Natural killer cell treated with Interleukin-12 subunit alpha and Interleukin-12 subunit beta and Interleukin-15 and Interleukin-18, amount 100 ng/mL, for 72 hours (primary cell): ENCODE results near the gene HSP90AB1. TPM values are rescaled to one million over a fixed set of nuclear protein-coding genes. Genes with fewer than 3 reads are reported as not detected.
A peak's percentile ranks its signal among the peaks of the same experiment; 100 is the strongest.

Source experiments
- ATAC-seq, 2 donors: fragments of 150-1000 bp; cut with Tn5 transposase in 1 of 2; sonication (Bioruptor Pico), chemical (Tn5 transposase) in 1 of 2; 2 replicates each; pipeline ENCODE4 v1.10.0; 2021
- DNase-seq: peaks from one replicate; pipeline ENCODE4 v3.0.0; 2022; ENCODE audit warnings: low spot score
- H3K27ac Mint-ChIP-seq, 2 donors: 1 replicate in 1 of 2; 2 replicates in 1 of 2; pipeline ENCODE4 v1.8.0; 2022; ENCODE audit warnings: mixed read lengths in 2 of 2, mild to moderate bottlenecking in 1 of 2, moderate library complexity in 1 of 2
- H3K27me3 Mint-ChIP-seq, 2 donors: 1 replicate in 1 of 2; 2 replicates in 1 of 2; pipeline ENCODE4 v1.8.0; 2022; ENCODE audit warnings: mixed read lengths in 2 of 2
- H3K36me3 Mint-ChIP-seq: one replicate; pipeline ENCODE4 v1.8.0; 2022; ENCODE audit warnings: mixed read lengths
- H3K4me1 Mint-ChIP-seq, 2 donors: 1 replicate in 1 of 2; 2 replicates in 1 of 2; pipeline ENCODE4 v1.8.0; 2022; ENCODE audit warnings: low read depth in 2 of 2, mixed read lengths in 2 of 2, mild to moderate bottlenecking in 1 of 2
- H3K4me3 Mint-ChIP-seq: one replicate; pipeline ENCODE4 v1.8.0; 2022; ENCODE audit warnings: mixed read lengths
- H3K9me3 Mint-ChIP-seq: 2 replicates; pipeline ENCODE4 v1.8.0; 2022; ENCODE audit warnings: mixed read lengths
- total RNA-seq, 2 donors: library from RNA; stranded (reverse); gene quantifications; one replicate each; pipeline ENCODE4 v1.2.3, GENCODE V29; 2022

HSP90AB1 gene
- total RNA-seq, 2 donors from 2014 or later, result 1,035 to 1,696 TPM

DNA sequence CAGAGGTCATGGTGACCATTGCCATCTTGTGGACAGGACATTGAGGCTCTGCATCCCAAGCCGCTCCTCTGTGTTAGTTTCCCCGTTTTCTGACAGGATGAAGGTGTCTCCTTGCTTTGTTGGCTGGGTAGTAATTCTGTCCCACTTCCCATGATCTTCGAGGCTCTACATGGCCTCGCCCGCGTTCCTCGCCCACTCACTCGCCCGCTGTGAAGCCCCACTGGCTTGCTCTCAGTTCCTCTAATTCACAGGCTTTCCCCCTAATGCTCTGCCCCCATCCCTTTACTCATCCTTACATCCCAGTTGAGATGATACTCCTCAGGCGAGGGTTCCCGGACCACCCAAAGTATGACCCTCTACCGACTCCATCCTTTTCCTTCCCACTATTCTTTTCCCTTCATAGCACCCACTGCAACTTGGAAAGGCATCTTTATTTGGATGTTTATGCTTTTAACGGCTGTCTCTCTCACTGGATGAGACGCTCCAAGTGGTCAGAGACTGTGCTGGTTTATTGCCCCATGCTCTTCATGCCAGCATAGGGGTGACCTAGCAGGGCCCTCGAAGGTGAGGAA, 10.9 kb downstream of the HSP90AB1 start:
- DNase-seq, result no peak
- H3K27me3 Mint-ChIP-seq, result no peaks in the 10 kb centered on the region
- peaks cover 25% of the 10 kb centered on the region for H3K36me3 Mint-ChIP-seq

DNA sequence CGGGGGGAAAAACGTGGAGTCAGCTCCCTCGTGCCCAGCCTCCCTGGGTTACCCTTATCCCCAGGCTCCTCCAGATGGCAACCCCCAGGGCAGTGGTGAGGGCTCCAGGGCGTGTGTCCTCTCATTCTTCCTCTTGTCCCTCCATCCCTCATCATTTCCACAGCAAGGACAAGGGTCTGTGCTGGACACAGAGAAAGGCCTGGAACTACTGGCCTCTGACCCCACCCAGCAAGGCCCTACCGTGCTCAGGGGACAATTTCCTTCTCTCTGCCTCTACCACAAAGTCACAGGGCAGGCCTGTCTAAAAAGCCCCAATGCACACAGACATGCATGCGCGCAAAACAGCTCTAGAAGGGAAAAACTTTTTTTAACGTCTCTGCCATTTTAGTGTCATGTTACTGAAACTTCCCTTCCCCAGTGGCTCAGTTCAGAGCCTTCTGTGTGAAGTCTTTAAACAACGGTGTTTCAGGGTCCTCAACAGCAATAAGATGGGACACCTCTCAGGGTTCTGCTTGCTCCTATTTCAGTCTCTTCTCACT, 11.5 kb downstream of the HSP90AB1 start:
- peak overlapping the region; percentile 79 for H3K4me3 Mint-ChIP-seq
- H3K27ac Mint-ChIP-seq, result peak overlapping the region; percentile 74 to 93
- H3K4me1 Mint-ChIP-seq, result peaks cover 63 to 64% of the 10 kb centered on the region in 2 donors
- DNase-seq, result no peak
- H3K27me3 Mint-ChIP-seq, result no peaks in the 10 kb centered on the region
- ATAC-seq, result no peak
- H3K36me3 Mint-ChIP-seq, result peaks cover 20% of the 10 kb centered on the region
- no peaks in the 10 kb centered on the region for H3K9me3 Mint-ChIP-seq

More for the DNA sequence above, 10.9 kb downstream of the HSP90AB1 start:
- H3K9me3 Mint-ChIP-seq, result no peaks in the 10 kb centered on the region
- H3K4me3 Mint-ChIP-seq, result peak overlapping the region; percentile 79
- ATAC-seq, result peak in 1 of 2 donors; percentile 0
- peak overlapping the region; percentile 74 to 93 for H3K27ac Mint-ChIP-seq
- peaks cover 63 to 64% of the 10 kb centered on the region in 2 donors for H3K4me1 Mint-ChIP-seq

- ATAC-seq, result no peak
- Mint-ChIP-seq H3K36me3 (peaks cover 15% of the 10 kb centered on the region), H3K27ac (peak overlapping the region; percentile 74 to 93)
Measured at GRCh38 chr6:44258921-44259320, 12.0 kb downstream of the HSP90AB1 start.

GRCh38 chr6:44260011-44260410, 13.1 kb downstream of the HSP90AB1 start:
- DNase-seq (no peak), ATAC-seq (no peak)
- Mint-ChIP-seq H3K9me3 (no peaks in the 10 kb centered on the region), H3K36me3 (peaks cover 10% of the 10 kb centered on the region), H3K4me3 (no peak overlapping the region), H3K27me3 (no peaks in the 10 kb centered on the region), H3K4me1 (peaks cover 66 to 72% of the 10 kb centered on the region in 2 donors), H3K27ac (no peak overlapping the region)

More at GRCh38 chr6:44258921-44259320, 12.0 kb downstream of the HSP90AB1 start:
- no peaks in the 10 kb centered on the region for H3K27me3 Mint-ChIP-seq
- H3K4me1 Mint-ChIP-seq, result peaks cover 64 to 68% of the 10 kb centered on the region in 2 donors
- H3K9me3 Mint-ChIP-seq, result no peaks in the 10 kb centered on the region
- DNase-seq, result no peak
- peak overlapping the region; percentile 79 for H3K4me3 Mint-ChIP-seq

GRCh38 chr6:44260451-44261297, 13.8 kb downstream of the HSP90AB1 start:
- no peak for ATAC-seq
- Mint-ChIP-seq H3K9me3 (no peaks in the 10 kb centered on the region), H3K36me3 (peaks cover 10% of the 10 kb centered on the region), H3K4me3 (peak overlapping the region; percentile 2), H3K4me1 (peaks cover 63 to 65% of the 10 kb centered on the region in 2 donors), H3K27ac (peak overlapping the region in 1 of 2 donors; percentile 4), H3K27me3 (no peaks in the 10 kb centered on the region)
- DNase-seq, result no peak

DNA sequence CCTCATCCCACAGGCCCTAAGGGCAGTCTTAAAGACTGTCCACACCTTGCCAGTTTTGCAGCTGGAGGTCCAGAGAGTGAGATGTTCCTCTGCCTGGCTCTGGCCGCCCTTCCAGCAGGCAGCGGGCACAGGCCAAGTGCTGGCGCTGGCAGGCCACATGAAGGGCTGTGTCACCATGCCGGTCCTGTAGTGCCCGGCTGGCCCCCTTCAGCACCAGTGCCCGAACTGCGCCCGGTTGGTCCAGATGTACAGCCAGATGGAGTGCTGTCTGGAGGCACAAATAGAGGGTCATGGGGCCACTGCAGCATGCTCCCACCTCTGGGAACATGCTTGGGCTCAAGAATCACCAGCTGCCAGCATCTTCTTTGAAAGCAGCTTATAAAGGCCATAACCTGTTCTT, 14.7 kb downstream of the HSP90AB1 start:
- Mint-ChIP-seq H3K4me1 (peaks cover 61 to 63% of the 10 kb centered on the region in 2 donors), H3K4me3 (no peak overlapping the region), H3K36me3 (peaks cover 10% of the 10 kb centered on the region), H3K27me3 (no peaks in the 10 kb centered on the region), H3K9me3 (no peaks in the 10 kb centered on the region), H3K27ac (peak overlapping the region in 1 of 2 donors; percentile 4)
- ATAC-seq, result no peak
- DNase-seq, result no peak

GRCh38 chr6:44262467-44263353, 15.8 kb downstream of the HSP90AB1 start:
- no peaks in the 10 kb centered on the region for H3K27me3 Mint-ChIP-seq
- H3K36me3 Mint-ChIP-seq, result peaks cover 10% of the 10 kb centered on the region
- no peak for ATAC-seq
- peak overlapping the region; percentile 97 for H3K4me3 Mint-ChIP-seq
- no peaks in the 10 kb centered on the region for H3K9me3 Mint-ChIP-seq
- H3K27ac Mint-ChIP-seq, result peak overlapping the region; percentile 95 to 99
- H3K4me1 Mint-ChIP-seq, result peaks cover 58 to 61% of the 10 kb centered on the region in 2 donors
- no peak for DNase-seq

DNA sequence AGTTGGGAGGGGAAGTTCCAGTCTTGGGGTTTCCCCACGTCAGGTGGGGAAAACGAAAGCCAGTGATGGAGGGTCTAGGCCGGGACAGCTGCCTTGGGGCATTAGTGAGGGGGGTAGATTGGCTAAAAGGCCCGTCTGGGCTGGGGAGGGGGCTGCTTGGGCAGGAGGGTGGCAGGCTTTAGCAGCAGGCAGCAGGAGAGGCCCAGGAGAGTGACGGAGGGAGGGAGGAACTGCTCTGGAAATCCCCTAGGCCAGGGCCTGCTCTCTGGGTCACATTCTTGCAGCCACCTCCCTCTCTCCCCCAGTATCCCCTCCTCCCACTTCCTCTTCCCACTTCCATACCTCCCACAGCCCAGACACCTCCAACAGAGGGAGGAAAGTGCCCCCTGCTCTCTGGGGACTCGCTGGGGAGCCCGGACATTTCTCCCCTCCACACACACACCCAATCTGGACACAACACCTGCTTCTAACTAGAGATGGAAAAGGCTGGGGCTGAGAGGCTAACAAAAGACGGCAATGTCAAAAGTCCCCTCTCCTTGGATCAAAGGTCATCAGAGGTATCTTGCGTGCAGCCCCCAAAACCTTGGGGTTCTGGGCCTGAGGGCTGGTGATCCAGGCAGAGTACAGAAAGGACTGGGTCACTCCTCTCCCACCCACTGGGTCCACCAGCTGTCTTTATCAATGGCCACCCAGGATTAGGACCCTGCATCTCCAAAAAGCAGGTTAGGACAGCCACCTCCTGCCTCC, 16.6 kb downstream of the HSP90AB1 start:
- Mint-ChIP-seq H3K4me3 (peak overlapping the region; percentile 97), H3K27ac (peak overlapping the region; percentile 95 to 99), H3K4me1 (peaks cover 50 to 53% of the 10 kb centered on the region in 2 donors), H3K27me3 (no peaks in the 10 kb centered on the region), H3K9me3 (no peaks in the 10 kb centered on the region), H3K36me3 (peaks cover 10% of the 10 kb centered on the region)
- DNase-seq (peak; percentile 72), ATAC-seq (peak; percentile 7 to 13)

- H3K27ac Mint-ChIP-seq, result peak overlapping the region; percentile 95 to 99
- H3K36me3 Mint-ChIP-seq, result peaks cover 10% of the 10 kb centered on the region
- DNase-seq (peak; percentile 64), ATAC-seq (peak; percentile 2 to 60)
- no peaks in the 10 kb centered on the region for H3K9me3 Mint-ChIP-seq
- H3K4me3 Mint-ChIP-seq, result peak overlapping the region; percentile 97
- peaks cover 49% of the 10 kb centered on the region in 2 donors for H3K4me1 Mint-ChIP-seq
- H3K27me3 Mint-ChIP-seq, result peaks cover 5 to 8% of the 10 kb centered on the region in 2 donors
Measured at GRCh38 chr6:44264154-44265006, 17.5 kb downstream of the HSP90AB1 start.

DNA sequence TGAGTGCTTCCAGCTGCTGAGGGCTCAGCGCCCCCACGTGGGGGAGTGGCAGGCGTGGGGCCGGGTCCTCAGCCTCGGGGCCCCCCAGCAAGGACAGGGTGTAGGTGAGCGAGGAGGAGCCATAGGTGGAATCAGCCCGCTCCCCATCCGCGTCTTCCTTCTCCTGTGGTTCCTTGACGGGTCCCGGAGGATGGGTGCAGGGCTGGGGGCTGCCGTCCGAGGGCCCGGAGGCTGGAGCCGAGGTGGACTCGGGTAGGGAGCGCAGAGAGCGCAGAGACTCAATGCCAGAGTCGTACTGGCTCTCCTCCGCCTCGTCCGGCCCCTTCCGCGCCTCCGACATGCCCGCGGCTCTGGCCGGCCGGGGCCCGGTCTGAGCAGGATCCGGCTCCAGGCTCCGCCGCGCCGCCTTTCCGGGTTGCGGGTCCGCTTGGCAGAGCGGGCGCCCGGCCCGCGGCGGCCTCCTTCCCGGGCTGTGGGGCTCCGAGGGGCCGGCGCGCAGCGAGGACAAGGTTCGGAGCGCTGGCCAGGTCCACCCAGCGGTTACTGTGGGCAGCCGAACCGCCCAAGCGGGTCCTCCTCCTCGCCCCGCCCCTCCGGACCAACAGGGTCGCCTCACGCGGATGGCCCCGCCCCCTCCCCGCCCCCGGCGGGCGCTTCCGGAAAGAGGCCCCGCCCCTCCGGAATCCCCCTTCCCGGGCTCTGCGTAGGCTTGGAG, 18.3 kb downstream of the HSP90AB1 start, which contains the start of gene NFKBIE:
Gene NFKBIE (minus strand): TSS at position 545 of the 715 bp plus-strand sequence. CDS start 205 bp downstream, at position 340.
- H3K4me3 Mint-ChIP-seq, result peak within 1 kb of the TSS; percentile 97
- peak within 1 kb of the TSS; percentile 95 to 99 for H3K27ac Mint-ChIP-seq
- peaks cover 12 to 16% of the 10 kb centered on the region in 2 donors for H3K27me3 Mint-ChIP-seq
- no peaks in the 10 kb centered on the region for H3K9me3 Mint-ChIP-seq
- peak; percentile 97 for DNase-seq
- peaks cover 54% of the 10 kb centered on the region in 2 donors for H3K4me1 Mint-ChIP-seq
- peaks cover 10% of the 10 kb centered on the region for H3K36me3 Mint-ChIP-seq
- peak; percentile 89 to 90 for ATAC-seq

- ATAC-seq (no peak), DNase-seq (no peak)
- H3K36me3 Mint-ChIP-seq, result peaks cover 6% of the 10 kb centered on the region
- peak overlapping the region; percentile 89 to 95 for H3K27ac Mint-ChIP-seq
- peaks cover 12 to 16% of the 10 kb centered on the region in 2 donors for H3K27me3 Mint-ChIP-seq
- H3K4me3 Mint-ChIP-seq, result peak overlapping the region; percentile 97
- H3K4me1 Mint-ChIP-seq, result peaks cover 50% of the 10 kb centered on the region in 2 donors
- H3K9me3 Mint-ChIP-seq, result no peaks in the 10 kb centered on the region
Measured at GRCh38 chr6:44265722-44266233, 18.9 kb downstream of the HSP90AB1 start.
